Hair follicle dermal papilla cell (primary cell): ENCODE measurements around the gene UGT2B15. TPM values are rescaled to one million over a fixed set of nuclear protein-coding genes. Genes with fewer than 3 reads are reported as not detected.

ENCODE experiments used
- total RNA-seq: library from RNA; depleted of rRNA; stranded (reverse); fragments of >200 nt; gene quantifications from 2 replicates; pipeline ENCODE4 v1.2.3, GENCODE V29; 2012

UGT2B15 gene
- not detected in 2 replicates for total RNA-seq

DNA sequence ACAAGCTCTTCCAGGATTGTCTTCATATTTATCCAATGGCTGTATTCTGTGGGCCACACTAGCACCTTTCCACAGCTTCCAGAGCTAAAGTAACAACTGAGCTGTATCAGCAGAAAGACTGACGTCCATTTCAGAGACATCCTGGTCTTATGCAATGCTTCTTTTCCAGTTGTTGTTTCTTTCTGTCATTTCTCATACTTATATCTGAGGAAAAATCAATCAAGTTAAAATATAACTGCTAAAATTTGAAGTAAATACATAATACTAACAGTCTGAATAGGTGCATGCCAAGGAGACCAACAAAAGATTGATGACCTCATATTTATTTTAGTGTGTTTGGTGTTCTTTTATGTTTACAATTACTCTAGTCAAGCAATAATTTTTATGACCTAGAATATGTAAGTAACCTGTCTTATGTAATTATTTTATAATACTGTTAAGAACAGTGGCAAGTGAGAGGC is at the start of gene UGT2B15:
TSS of gene UGT2B15 (minus strand) at position 174 of the 461 bp plus-strand sequence. CDS start at position 140, 34 bp downstream.

Other genes starting within 250 kb of the UGT2B15 start
- gene TMPRSS11E, start 223.2 kb downstream of the UGT2B15 start, total RNA-seq: not detected in 2 replicates
- gene UGT2B17, start 94.3 kb downstream of the UGT2B15 start, total RNA-seq: not detected in 2 replicates
- not detected in 2 replicates for gene UGT2B10, start 145.3 kb upstream of the UGT2B15 start, total RNA-seq